ENCODE data around the gene NOXO1. TPM values are rescaled to one million over a fixed set of nuclear protein-coding genes. Genes with fewer than 3 reads are reported as not detected.

NOXO1 gene
- total RNA-seq, 1 donor from 2014 or later = 1.5 TPM

DNA sequence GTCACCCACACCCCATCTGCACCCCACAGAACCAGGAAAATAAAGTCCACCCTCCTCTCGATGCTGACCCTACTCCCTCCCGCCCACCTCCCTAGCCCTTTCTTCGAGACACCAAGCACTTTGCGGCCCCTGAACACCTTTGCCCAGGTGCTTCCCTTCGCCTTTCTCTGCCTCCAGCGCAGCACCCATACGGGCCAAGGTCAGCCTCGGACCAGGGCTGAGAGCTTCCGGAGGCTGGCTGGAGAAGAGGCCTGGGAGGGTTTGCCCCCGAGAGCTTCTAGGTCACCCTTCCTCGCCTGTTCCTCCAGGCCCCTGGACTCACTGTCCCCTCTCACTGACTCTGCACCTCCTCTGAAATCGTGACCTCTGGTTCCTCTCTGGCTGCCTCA lies 42.8 kb upstream of the NOXO1 start:
- Mint-ChIP-seq H3K36me3 (ENCODE audit: insufficient read depth) (no peaks in the 10 kb centered on the region), H3K4me3 (ENCODE audit: low read depth) (no peak overlapping the region), H3K27ac (no peak overlapping the region), H3K9me3 (ENCODE audit: low read depth) (no peaks in the 10 kb centered on the region), H3K4me1 (ENCODE audit: low read depth) (peaks cover 5% of the 10 kb centered on the region), H3K27me3 (peaks cover 38% of the 10 kb centered on the region)
- TF ChIP-seq, protein P1, sequence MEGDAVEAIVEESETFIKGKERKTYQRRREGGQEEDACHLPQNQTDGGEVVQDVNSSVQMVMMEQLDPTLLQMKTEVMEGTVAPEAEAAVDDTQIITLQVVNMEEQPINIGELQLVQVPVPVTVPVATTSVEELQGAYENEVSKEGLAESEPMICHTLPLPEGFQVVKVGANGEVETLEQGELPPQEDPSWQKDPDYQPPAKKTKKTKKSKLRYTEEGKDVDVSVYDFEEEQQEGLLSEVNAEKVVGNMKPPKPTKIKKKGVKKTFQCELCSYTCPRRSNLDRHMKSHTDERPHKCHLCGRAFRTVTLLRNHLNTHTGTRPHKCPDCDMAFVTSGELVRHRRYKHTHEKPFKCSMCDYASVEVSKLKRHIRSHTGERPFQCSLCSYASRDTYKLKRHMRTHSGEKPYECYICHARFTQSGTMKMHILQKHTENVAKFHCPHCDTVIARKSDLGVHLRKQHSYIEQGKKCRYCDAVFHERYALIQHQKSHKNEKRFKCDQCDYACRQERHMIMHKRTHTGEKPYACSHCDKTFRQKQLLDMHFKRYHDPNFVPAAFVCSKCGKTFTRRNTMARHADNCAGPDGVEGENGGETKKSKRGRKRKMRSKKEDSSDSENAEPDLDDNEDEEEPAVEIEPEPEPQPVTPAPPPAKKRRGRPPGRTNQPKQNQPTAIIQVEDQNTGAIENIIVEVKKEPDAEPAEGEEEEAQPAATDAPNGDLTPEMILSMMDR (IDR thresholded peaks at IDR 0.05; ENCODE audit: unreplicated experiment) = no peak
- DNase-seq (ENCODE audit: low spot score, unreplicated experiment) = no peak

DNA sequence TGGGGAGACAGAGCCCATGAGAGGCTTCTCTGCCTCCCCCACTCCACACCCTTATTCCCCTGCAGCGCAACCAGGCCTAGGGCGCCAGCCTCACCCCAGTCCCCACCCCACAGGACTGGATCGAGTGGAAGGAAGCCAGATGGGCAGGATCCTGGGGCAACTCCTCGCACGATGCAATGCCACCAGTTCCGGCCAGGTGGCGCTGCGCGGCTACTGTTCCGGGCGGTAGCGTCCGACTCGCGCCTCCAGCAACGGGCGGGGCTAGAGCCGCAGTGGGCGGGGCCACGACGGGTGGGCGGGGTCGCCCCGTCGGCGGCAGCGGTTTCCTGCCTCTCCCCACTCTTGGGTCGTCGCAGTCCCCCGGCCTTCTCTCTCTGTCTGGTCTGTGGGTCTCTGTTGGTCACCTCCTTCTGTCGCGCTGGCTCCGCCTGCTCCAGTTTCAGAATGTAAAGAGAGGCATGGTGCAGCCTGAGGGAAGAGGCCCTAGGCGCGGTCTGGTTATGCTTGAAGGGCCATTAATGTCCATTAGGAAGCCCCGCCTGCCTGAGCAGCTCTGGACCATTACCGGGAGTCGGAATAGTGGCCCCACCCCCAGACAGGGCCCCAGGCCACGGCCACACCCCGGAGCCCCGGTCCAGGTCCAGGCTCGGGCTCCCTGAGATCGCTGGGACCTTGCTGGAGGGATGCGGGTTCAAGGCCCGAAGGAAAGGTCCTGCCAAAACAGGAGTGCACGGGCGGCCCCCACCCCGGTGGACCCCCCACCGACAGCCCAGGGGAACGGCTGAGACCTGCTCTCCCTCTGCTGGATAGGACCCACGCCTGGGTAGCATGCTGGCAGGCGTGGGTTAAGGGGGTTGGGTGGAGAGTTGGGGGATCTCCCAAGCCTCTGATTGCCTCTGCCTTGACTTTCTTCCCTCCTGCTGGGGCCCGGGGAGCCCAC lies 42.1 kb upstream of the NOXO1 start:
- no peaks in the 10 kb centered on the region for H3K9me3 Mint-ChIP-seq (ENCODE audit: low read depth)
- H3K27ac Mint-ChIP-seq = peak overlapping the region; percentile 65
- H3K36me3 Mint-ChIP-seq (ENCODE audit: insufficient read depth) = no peaks in the 10 kb centered on the region
- peaks cover 5% of the 10 kb centered on the region for H3K4me1 Mint-ChIP-seq (ENCODE audit: low read depth)
- peaks cover 42% of the 10 kb centered on the region for H3K27me3 Mint-ChIP-seq
- H3K4me3 Mint-ChIP-seq (ENCODE audit: low read depth) = peak overlapping the region; percentile 50
- peak; percentile 97 for DNase-seq (ENCODE audit: low spot score, unreplicated experiment)
- TF ChIP-seq, protein P1 (IDR thresholded peaks at IDR 0.05; ENCODE audit: unreplicated experiment) = peak; percentile 94

DNA sequence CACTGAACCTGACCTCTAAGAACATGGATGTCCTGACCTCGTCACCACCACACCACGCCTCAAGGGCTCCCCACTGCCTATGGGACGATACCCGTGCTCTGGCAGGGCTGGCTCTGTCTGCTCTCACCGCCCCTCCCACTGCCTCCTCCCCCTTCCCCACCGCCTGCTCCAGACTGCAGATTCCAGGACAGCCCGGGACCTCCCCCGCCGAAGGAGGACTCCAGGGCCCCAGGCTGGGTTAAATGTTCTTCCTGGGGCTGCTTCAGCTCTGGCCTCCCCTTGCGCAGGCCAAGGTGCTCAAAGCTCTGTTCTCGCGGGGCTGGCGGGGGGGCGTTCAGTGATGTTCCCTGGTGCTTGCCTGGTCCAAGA lies 41.4 kb upstream of the NOXO1 start:
- Mint-ChIP-seq H3K36me3 (ENCODE audit: insufficient read depth) (no peaks in the 10 kb centered on the region), H3K4me1 (ENCODE audit: low read depth) (peaks cover 5% of the 10 kb centered on the region), H3K27me3 (peaks cover 41% of the 10 kb centered on the region), H3K9me3 (ENCODE audit: low read depth) (no peaks in the 10 kb centered on the region), H3K27ac (no peak overlapping the region), H3K4me3 (ENCODE audit: low read depth) (peak overlapping the region; percentile 50)
- DNase-seq (ENCODE audit: low spot score, unreplicated experiment) = no peak
- TF ChIP-seq, protein P1 (IDR thresholded peaks at IDR 0.05; ENCODE audit: unreplicated experiment) = no peak

DNA sequence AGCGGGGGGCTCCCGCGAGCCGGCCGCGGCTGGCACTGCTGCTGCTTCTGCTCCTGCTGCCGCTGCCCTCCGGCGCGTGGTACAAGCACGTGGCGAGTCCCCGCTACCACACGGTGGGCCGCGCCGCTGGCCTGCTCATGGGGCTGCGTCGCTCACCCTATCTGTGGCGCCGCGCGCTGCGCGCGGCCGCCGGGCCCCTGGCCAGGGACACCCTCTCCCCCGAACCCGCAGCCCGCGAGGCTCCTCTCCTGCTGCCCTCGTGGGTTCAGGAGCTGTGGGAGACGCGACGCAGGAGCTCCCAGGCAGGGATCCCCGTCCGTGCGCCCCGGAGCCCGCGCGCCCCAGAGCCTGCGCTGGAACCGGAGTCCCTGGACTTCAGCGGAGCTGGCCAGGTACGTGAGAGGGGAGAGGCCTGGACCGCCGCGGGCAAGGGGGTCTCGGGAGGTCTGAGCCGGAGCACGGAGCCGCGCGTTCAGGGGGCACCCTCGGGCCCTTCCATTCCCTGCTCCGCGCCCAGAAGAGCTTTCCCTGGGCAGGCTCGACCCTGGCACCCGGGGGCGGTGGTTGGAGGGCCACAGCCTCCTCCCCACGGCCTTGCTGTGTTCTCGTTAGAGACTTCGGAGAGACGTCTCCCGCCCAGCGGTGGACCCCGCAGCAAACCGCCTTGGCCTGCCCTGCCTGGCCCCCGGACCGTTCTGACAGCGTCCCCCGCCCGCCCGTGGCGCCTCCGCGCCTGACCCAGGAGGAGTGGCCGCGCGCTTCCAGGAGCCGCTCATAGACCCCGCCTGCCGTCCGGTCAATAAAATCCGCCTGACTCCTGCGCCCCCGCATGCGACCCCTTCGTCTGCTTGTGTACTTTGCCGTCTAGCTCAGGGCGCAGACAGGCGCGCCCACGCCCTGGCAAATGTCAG lies 38.9 kb upstream of the NOXO1 start:
- Mint-ChIP-seq H3K36me3 (ENCODE audit: insufficient read depth) (no peaks in the 10 kb centered on the region), H3K4me1 (ENCODE audit: low read depth) (peaks cover 4% of the 10 kb centered on the region), H3K9me3 (ENCODE audit: low read depth) (no peaks in the 10 kb centered on the region), H3K27ac (no peak overlapping the region), H3K27me3 (peaks cover 39% of the 10 kb centered on the region), H3K4me3 (ENCODE audit: low read depth) (peak overlapping the region; percentile 53)
- TF ChIP-seq, protein P1 (IDR thresholded peaks at IDR 0.05; ENCODE audit: unreplicated experiment) = no peak
- peak; percentile 49 for DNase-seq (ENCODE audit: low spot score, unreplicated experiment)

DNA sequence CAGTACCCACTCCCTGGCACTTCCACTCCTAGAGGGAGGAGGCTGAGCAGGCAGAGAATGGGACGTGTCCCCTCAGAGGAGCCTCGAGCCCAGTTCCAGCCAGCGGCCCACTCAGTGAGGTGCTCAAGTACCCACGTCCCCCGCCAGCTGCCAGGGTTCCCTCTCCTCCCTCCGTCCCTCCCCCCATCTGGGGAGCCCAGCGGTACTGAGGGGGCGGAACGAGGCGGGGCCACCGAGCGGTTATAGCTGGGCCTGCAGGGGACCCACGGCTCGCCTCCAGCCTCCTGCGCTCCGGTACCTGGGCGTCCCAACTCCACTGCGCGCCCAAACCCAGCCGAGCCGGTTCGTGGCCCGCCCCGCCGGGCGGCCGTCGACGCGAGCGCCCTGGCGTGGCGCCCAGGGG lies 38.2 kb upstream of the NOXO1 start, which contains the start of gene NPW:
TSS of gene NPW (plus strand) at position 268 of the 403 bp plus-strand sequence.
- peak within 1 kb of the TSS; percentile 53 for H3K4me3 Mint-ChIP-seq (ENCODE audit: low read depth)
- H3K27ac Mint-ChIP-seq = no peak within 1 kb of the TSS
- no peak for DNase-seq (ENCODE audit: low spot score, unreplicated experiment)
- H3K27me3 Mint-ChIP-seq = peaks cover 36% of the 10 kb centered on the region
- peaks cover 4% of the 10 kb centered on the region for H3K4me1 Mint-ChIP-seq (ENCODE audit: low read depth)
- H3K9me3 Mint-ChIP-seq (ENCODE audit: low read depth) = no peaks in the 10 kb centered on the region
- TF ChIP-seq, protein P1 (IDR thresholded peaks at IDR 0.05; ENCODE audit: unreplicated experiment) = no peak
- no peaks in the 10 kb centered on the region for H3K36me3 Mint-ChIP-seq (ENCODE audit: insufficient read depth)
